Gastrocnemius medialis (tissue), 4 donors: Measurements from ENCODE around the gene GMPPB.
"Not testable (repeated sequence)": the region's sequence is repeated elsewhere in the genome, so short reads cannot be mapped to it uniquely, and the experiment has no call there.

Source experiments
- POLR2A ChIP-seq, 2 donors: fragments of 450-650 bp; IDR thresholded peaks; one replicate each; pipeline ENCODE4 v1.6.1; 2017; ENCODE audit warnings: antibody characterized with exemption in 2 of 2, mild to moderate bottlenecking in 2 of 2, moderate library complexity in 2 of 2
- TF ChIP-seq, protein P1 (sequence below), 5 experiments: fragments of 450-650 bp in 3 of 5; fragments of 200-600 bp in 2 of 5; sonication (generic) in 2 of 5; IDR thresholded peaks in 4 of 5; conservative IDR thresholded peaks in 1 of 5; 1 replicate in 4 of 5; 2 replicates in 1 of 5; pipeline ENCODE4 v1.5.1; 2016 to 2019; ENCODE audit warnings: antibody characterized with exemption in 5 of 5, mild to moderate bottlenecking in 3 of 5, moderate library complexity in 3 of 5

DNA sequence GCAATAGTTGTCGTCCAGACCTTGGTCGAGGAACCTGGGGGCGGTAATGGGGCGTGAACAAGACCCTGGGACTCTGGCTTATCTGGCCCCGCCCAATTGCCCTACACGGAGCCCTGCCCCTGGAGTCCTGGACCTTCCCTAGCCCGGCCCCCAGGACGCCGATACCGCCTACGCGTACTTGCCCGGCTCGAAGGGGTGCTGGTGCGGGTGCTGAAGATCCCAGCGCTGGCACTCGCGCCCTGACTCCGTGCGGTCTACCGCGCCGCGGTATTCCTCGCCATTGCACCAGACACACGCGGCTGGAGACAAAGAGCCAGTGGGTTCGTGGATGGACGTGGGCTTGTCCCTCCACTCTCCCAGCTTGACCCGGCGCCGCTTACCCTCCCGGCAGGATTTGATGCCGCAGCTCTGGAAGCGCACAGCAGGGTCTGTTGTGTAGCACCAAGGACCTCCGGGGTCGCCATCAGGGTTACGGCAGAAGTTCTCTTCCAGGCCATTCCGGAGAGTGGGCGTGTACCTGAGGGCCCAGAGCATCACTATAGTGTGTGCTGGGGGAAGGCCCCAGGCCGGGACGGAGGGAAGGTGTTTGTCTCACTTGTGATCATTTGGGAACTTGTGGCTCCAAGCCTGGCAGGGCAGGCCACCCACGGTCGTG lies 36.9 kb downstream of the GMPPB start:
- TF ChIP-seq, protein P1, sequence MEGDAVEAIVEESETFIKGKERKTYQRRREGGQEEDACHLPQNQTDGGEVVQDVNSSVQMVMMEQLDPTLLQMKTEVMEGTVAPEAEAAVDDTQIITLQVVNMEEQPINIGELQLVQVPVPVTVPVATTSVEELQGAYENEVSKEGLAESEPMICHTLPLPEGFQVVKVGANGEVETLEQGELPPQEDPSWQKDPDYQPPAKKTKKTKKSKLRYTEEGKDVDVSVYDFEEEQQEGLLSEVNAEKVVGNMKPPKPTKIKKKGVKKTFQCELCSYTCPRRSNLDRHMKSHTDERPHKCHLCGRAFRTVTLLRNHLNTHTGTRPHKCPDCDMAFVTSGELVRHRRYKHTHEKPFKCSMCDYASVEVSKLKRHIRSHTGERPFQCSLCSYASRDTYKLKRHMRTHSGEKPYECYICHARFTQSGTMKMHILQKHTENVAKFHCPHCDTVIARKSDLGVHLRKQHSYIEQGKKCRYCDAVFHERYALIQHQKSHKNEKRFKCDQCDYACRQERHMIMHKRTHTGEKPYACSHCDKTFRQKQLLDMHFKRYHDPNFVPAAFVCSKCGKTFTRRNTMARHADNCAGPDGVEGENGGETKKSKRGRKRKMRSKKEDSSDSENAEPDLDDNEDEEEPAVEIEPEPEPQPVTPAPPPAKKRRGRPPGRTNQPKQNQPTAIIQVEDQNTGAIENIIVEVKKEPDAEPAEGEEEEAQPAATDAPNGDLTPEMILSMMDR (IDR thresholded peaks at IDR 0.05 in 4 of 5, conservative IDR thresholded peaks at IDR 0.05 in 1 of 5), result not testable (repeated sequence)
- not testable (repeated sequence) for TF ChIP-seq POLR2A (IDR thresholded peaks at IDR 0.05)
